Type B pancreatic cell (in vitro differentiated cells): ENCODE measurements around the gene CAVIN2. TPM values are rescaled to one million over a fixed set of nuclear protein-coding genes. Genes with fewer than 3 reads are reported as not detected.

Source experiments
- DNase-seq: peaks from one replicate; pipeline ENCODE4 v3.0.0; 2021; ENCODE audit warnings: mixed read lengths; ENCODE audit not compliant: unreplicated experiment; ENCODE audit errors: extremely low spot score
- H3K27ac Mint-ChIP-seq: 2 replicates; pipeline ENCODE4 v1.8.0; 2021; ENCODE audit warnings: mild to moderate bottlenecking, mixed read lengths
- H3K27me3 Mint-ChIP-seq: 2 replicates; pipeline ENCODE4 v1.8.0; 2021; ENCODE audit warnings: mixed read lengths
- H3K36me3 Mint-ChIP-seq: 2 replicates; pipeline ENCODE4 v1.8.0; 2021; ENCODE audit warnings: mixed read lengths
- H3K4me1 Mint-ChIP-seq: one replicate; pipeline ENCODE4 v1.8.0; 2021; ENCODE audit warnings: mixed read lengths; ENCODE audit not compliant: unreplicated experiment
- H3K4me3 Mint-ChIP-seq: 2 replicates; pipeline ENCODE4 v1.8.0; 2021; ENCODE audit warnings: mild to moderate bottlenecking, mixed read lengths
- H3K9me3 Mint-ChIP-seq: 2 replicates; pipeline ENCODE4 v1.8.0; 2021; ENCODE audit warnings: mixed read lengths
- total RNA-seq: library from RNA; stranded (reverse); gene quantifications from 2 replicates; pipeline ENCODE4 v1.2.1, GENCODE V29; 2021; ENCODE audit warnings: low replicate concordance
- TF ChIP-seq, protein P1 (sequence below): fragments of 200-600 bp; sonication (generic); conservative IDR thresholded peaks from 2 replicates; pipeline ENCODE4 v1.5.0; 2021; ENCODE audit warnings: antibody characterized with exemption, mild to moderate bottlenecking

Gene CAVIN2
- total RNA-seq, 1 donor from 2014 or later = 2.9 TPM

DNA sequence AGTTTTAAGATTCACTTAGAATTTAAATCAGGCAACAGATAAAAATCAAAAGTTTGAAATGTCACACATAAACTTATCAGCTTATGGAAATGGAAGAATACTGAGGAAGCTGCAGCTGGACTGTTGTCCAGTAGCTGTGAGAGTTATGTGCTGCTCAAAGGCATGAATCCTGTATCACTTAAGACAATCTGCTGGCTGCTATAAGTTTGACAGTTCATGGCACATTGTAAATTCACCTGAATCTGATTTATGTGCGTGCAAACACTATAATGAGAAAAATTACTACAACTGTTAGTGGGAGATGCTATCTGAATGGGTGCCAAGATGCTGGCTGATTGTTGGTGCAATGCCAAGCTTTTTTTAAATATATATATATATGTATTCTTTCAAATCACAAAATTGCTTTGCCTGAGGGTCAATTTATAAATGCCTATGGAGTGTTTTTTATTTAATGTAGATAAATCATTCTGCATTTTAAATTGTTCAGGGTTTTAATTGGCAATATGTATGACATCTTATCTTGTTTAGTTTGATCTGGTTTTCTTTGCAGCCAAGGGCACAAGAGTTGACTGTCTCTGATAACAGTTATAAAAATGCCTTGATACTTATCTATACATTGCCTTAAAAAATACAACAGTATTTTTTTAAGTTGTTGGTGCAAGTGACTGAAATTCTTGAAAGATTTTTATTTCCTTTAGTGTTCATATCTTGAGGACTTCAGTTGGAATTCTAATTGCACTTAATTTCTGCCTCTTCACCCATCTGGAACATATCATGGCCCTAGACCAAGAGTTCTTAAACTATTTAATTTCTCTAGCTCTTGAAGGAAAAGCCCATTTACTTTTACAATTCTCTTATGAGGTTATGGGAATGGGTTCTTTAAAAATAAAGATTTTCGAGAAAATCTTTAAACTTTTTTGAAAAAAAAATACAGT, 48.7 kb downstream of the CAVIN2 start:
- Mint-ChIP-seq H3K27ac (no peak overlapping the region), H3K27me3 (no peaks in the 10 kb centered on the region), H3K9me3 (no peaks in the 10 kb centered on the region), H3K36me3 (no peaks in the 10 kb centered on the region), H3K4me3 (no peak overlapping the region), H3K4me1 (peaks cover 8% of the 10 kb centered on the region)
- TF ChIP-seq, protein P1, sequence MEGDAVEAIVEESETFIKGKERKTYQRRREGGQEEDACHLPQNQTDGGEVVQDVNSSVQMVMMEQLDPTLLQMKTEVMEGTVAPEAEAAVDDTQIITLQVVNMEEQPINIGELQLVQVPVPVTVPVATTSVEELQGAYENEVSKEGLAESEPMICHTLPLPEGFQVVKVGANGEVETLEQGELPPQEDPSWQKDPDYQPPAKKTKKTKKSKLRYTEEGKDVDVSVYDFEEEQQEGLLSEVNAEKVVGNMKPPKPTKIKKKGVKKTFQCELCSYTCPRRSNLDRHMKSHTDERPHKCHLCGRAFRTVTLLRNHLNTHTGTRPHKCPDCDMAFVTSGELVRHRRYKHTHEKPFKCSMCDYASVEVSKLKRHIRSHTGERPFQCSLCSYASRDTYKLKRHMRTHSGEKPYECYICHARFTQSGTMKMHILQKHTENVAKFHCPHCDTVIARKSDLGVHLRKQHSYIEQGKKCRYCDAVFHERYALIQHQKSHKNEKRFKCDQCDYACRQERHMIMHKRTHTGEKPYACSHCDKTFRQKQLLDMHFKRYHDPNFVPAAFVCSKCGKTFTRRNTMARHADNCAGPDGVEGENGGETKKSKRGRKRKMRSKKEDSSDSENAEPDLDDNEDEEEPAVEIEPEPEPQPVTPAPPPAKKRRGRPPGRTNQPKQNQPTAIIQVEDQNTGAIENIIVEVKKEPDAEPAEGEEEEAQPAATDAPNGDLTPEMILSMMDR = no peak
- DNase-seq = no peak

DNA sequence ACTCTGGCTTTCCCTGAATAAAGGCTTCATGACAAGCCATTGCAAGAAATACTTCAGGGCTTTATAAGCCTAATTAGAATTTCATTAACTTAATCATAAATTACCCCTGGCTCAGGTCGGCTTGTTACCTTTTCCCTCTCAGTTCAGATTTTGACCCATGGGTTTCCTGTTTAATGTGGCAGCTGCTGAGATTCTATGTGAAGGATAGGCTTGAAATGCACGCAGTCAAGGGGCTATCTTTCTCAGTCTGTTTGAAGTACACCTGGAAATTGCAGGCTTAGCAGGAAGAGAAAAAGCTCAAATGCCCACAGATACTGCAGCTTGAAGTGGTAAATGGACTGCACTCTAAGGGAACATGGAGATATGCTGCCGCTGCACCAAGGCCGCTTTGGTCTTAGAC, 49.4 kb downstream of the CAVIN2 start:
- TF ChIP-seq, protein P1 = no peak
- no peaks in the 10 kb centered on the region for H3K27me3 Mint-ChIP-seq

DNA sequence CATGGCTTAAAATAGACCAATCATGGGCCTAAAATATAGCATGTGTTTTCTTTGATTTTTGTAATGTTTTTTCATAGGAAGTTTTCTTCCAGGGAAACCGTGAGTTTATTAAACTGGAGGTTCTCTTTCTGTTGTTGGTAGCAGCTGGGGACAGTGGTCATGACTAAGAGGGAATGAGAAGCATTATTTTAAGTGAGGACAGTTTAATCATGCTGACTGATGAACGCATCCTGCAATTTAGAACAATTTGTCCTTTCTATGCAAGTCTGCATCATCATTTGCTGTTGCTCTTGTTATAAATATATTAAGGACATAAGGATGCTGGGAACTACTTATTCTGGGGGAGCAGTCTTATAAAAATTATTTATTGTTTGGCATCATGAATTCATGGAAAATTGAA, 51.2 kb downstream of the CAVIN2 start:
- Mint-ChIP-seq H3K4me3 (no peak overlapping the region), H3K27me3 (no peaks in the 10 kb centered on the region), H3K36me3 (no peaks in the 10 kb centered on the region), H3K4me1 (peaks cover 8% of the 10 kb centered on the region), H3K9me3 (no peaks in the 10 kb centered on the region), H3K27ac (no peak overlapping the region)
- TF ChIP-seq, protein P1 = no peak
- DNase-seq = no peak

More for the DNA sequence above, 49.4 kb downstream of the CAVIN2 start:
- H3K4me1 Mint-ChIP-seq = peaks cover 8% of the 10 kb centered on the region
- DNase-seq = no peak
- no peak overlapping the region for H3K4me3 Mint-ChIP-seq
- H3K9me3 Mint-ChIP-seq = no peaks in the 10 kb centered on the region
- no peaks in the 10 kb centered on the region for H3K36me3 Mint-ChIP-seq
- H3K27ac Mint-ChIP-seq = no peak overlapping the region

DNA sequence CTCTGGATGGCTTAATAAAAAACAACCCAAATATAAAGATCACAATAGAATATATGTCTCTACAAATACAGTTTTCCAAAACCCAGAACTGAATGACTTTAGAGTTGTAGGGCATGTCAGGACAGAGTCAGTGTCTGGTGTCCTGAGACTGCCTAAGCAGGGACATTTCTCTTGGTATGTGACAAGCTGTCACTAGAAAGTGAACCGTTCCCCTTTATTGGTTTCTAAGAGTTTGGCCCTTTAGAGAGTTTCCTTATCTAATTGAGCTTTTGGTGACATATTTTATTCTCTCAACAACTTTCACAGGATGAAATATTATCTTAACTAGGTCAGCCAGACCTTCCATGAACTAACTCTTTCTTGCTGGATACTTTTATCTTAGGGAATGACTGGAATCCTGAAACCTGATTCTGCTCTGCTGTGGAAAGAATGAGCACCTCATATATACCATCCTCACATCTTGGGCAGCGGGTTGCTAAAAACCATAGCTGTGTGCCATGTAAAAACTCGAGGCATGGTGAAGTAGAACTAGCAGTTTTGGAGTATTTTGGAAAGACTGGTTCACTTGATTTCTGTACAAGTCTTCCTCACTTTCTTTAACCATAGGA, 54.8 kb downstream of the CAVIN2 start:
- TF ChIP-seq, protein P1 = no peak
- DNase-seq = no peak
- Mint-ChIP-seq H3K4me3 (no peak overlapping the region), H3K27ac (no peak overlapping the region), H3K36me3 (no peaks in the 10 kb centered on the region), H3K9me3 (no peaks in the 10 kb centered on the region), H3K27me3 (no peaks in the 10 kb centered on the region), H3K4me1 (no peaks in the 10 kb centered on the region)

DNA sequence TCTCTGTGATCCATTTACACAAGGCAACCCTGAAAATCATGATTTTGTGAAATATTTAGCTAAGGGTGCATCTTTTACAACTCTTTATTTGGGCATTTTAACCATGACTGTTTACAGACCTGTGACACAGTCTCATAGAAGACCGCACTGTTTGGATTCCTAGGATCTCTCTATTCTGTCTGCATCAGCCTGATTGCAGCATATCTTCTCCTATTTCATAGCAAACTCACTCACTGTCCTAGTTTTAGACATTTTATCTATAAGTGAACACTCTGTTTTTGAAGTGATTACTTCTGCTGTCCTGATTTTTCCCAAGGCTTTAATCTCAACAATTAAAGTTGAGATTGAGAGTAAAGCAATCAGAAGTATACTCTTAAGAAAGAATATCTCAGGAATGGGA, 56.2 kb downstream of the CAVIN2 start:
- Mint-ChIP-seq H3K4me3 (no peak overlapping the region), H3K4me1 (no peaks in the 10 kb centered on the region), H3K36me3 (no peaks in the 10 kb centered on the region), H3K9me3 (no peaks in the 10 kb centered on the region), H3K27me3 (no peaks in the 10 kb centered on the region), H3K27ac (no peak overlapping the region)
- DNase-seq = no peak
- TF ChIP-seq, protein P1 = no peak
